MV-4-11 (cell line): ENCODE measurements around the gene P2RX3.
"Not testable (repeated sequence)": the region's sequence is repeated elsewhere in the genome, so short reads cannot be mapped to it uniquely, and the experiment has no call there.

Source experiments
- DNase-seq: peaks from one replicate; lab custom pipeline; 2025; lab: John Stamatoyannopoulos, UW

Gene P2RX3

GRCh38 chr11:57399972-57400578 is 61.9 kb downstream of the P2RX3 start:
- DNase-seq = no peak

GRCh38 chr11:57402188-57403002 is 64.2 kb downstream of the P2RX3 start:
- no peak for DNase-seq

GRCh38 chr11:57403003-57403801 is 65.0 kb downstream of the P2RX3 start:
- DNase-seq = not testable (repeated sequence)

- peak; percentile 48 for DNase-seq
These were observed 65.6 kb downstream of the P2RX3 start for GRCh38 chr11:57403802-57404147.

GRCh38 chr11:57405271-57405860 is 67.2 kb downstream of the P2RX3 start:
- DNase-seq = no peak

GRCh38 chr11:57406337-57406904 is 68.3 kb downstream of the P2RX3 start:
- DNase-seq = peak; percentile 88

- no peak for DNase-seq
These were observed 69.1 kb downstream of the P2RX3 start for GRCh38 chr11:57407010-57407920.

- no peak for DNase-seq
These were observed 69.9 kb downstream of the P2RX3 start for GRCh38 chr11:57407941-57408475.

- no peak for DNase-seq
These were observed 70.6 kb downstream of the P2RX3 start for GRCh38 chr11:57408771-57409170.

GRCh38 chr11:57409321-57410100 is 71.4 kb downstream of the P2RX3 start:
- no peak for DNase-seq

GRCh38 chr11:57410287-57410686 is 72.1 kb downstream of the P2RX3 start:
- peak; percentile 45 for DNase-seq

- no peak for DNase-seq
These were observed 75.5 kb downstream of the P2RX3 start for GRCh38 chr11:57413681-57414080.

- no peak for DNase-seq
These were observed 76.6 kb downstream of the P2RX3 start for GRCh38 chr11:57414612-57415212.

GRCh38 chr11:57416436-57416835 is 78.3 kb downstream of the P2RX3 start:
- DNase-seq = no peak

GRCh38 chr11:57417056-57417455 is 78.9 kb downstream of the P2RX3 start:
- DNase-seq = no peak

GRCh38 chr11:57418131-57418530 is 80.0 kb downstream of the P2RX3 start:
- DNase-seq = no peak

- DNase-seq = no peak
These were observed 81.0 kb downstream of the P2RX3 start for GRCh38 chr11:57419146-57419545.

GRCh38 chr11:57421066-57421465 is 82.9 kb downstream of the P2RX3 start:
- DNase-seq = no peak

- no peak for DNase-seq
These were observed 83.7 kb downstream of the P2RX3 start for GRCh38 chr11:57421805-57422204.
